BE2C (cell line): ENCODE results near the gene TNFAIP8L2.

Experiments
- DNase-seq: peaks from one replicate; pipeline ENCODE4 v3.0.0-alpha.2; 2020
- H3K27me3 ChIP-seq: fragments of 250-450 bp; sonication (Bioruptor Pico); 2 replicates; pipeline ENCODE4 v1.5.1; 2020; ENCODE audit warnings: mild to moderate bottlenecking
- H3K36me3 ChIP-seq: fragments of 250-450 bp; sonication (Bioruptor Pico); 2 replicates; pipeline ENCODE4 v1.5.1; 2020; ENCODE audit warnings: mild to moderate bottlenecking
- H3K4me1 ChIP-seq: fragments of 250-450 bp; sonication (Bioruptor Pico); 2 replicates; pipeline ENCODE4 v1.5.1; 2020
- H3K4me3 ChIP-seq: 2 replicates; pipeline ENCODE4 v1.5.1; 2011; ENCODE audit warnings: low read depth, low read length
- H3K9me3 ChIP-seq: fragments of 250-450 bp; sonication (Bioruptor Pico); 2 replicates; pipeline ENCODE4 v1.5.1; 2020
- TF ChIP-seq, protein P1 (sequence below): IDR thresholded peaks from 2 replicates; pipeline ENCODE4 v1.5.1; 2012; ENCODE audit warnings: mild to moderate bottlenecking, low read depth, low read length

The TNFAIP8L2 gene

GRCh38 chr1:151134991-151135390 lies 21.5 kb upstream of the TNFAIP8L2 start:
- TF ChIP-seq, protein P1, sequence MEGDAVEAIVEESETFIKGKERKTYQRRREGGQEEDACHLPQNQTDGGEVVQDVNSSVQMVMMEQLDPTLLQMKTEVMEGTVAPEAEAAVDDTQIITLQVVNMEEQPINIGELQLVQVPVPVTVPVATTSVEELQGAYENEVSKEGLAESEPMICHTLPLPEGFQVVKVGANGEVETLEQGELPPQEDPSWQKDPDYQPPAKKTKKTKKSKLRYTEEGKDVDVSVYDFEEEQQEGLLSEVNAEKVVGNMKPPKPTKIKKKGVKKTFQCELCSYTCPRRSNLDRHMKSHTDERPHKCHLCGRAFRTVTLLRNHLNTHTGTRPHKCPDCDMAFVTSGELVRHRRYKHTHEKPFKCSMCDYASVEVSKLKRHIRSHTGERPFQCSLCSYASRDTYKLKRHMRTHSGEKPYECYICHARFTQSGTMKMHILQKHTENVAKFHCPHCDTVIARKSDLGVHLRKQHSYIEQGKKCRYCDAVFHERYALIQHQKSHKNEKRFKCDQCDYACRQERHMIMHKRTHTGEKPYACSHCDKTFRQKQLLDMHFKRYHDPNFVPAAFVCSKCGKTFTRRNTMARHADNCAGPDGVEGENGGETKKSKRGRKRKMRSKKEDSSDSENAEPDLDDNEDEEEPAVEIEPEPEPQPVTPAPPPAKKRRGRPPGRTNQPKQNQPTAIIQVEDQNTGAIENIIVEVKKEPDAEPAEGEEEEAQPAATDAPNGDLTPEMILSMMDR, result no peak
- Histone ChIP-seq H3K4me3 (no peak overlapping the region), H3K36me3 (no peaks in the 10 kb centered on the region), H3K4me1 (no peaks in the 10 kb centered on the region), H3K9me3 (no peaks in the 10 kb centered on the region), H3K27me3 (no peaks in the 10 kb centered on the region)
- no peak for DNase-seq

GRCh38 chr1:151135433-151136385 lies 20.7 kb upstream of the TNFAIP8L2 start:
- Histone ChIP-seq H3K9me3 (no peaks in the 10 kb centered on the region), H3K27me3 (no peaks in the 10 kb centered on the region), H3K36me3 (no peaks in the 10 kb centered on the region), H3K4me3 (no peak overlapping the region), H3K4me1 (no peaks in the 10 kb centered on the region)
- DNase-seq, result no peak
- TF ChIP-seq, protein P1, result no peak

DNA sequence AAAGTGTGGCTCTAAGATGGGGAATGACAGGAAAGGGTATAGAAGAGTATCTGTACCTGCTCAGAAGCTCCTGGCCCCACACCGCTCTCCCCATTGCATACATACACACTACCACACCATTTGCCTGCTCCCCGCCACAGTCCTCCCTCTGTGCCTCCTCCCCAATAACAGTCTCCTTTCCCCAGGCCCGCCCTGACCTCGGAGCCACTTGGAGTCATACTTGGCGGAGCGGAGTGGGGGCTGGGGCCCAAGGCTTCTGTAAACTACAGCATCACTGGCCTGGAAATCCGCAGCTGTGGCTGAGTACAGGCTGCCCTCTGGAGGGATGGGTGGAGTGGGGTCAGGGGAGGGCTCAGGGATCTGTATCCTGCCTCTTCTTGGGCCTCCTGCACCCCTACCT lies 18.7 kb upstream of the TNFAIP8L2 start:
- Histone ChIP-seq H3K27me3 (no peaks in the 10 kb centered on the region), H3K36me3 (no peaks in the 10 kb centered on the region), H3K9me3 (no peaks in the 10 kb centered on the region), H3K4me3 (no peak overlapping the region), H3K4me1 (no peaks in the 10 kb centered on the region)
- TF ChIP-seq, protein P1, result no peak
- no peak for DNase-seq

DNA sequence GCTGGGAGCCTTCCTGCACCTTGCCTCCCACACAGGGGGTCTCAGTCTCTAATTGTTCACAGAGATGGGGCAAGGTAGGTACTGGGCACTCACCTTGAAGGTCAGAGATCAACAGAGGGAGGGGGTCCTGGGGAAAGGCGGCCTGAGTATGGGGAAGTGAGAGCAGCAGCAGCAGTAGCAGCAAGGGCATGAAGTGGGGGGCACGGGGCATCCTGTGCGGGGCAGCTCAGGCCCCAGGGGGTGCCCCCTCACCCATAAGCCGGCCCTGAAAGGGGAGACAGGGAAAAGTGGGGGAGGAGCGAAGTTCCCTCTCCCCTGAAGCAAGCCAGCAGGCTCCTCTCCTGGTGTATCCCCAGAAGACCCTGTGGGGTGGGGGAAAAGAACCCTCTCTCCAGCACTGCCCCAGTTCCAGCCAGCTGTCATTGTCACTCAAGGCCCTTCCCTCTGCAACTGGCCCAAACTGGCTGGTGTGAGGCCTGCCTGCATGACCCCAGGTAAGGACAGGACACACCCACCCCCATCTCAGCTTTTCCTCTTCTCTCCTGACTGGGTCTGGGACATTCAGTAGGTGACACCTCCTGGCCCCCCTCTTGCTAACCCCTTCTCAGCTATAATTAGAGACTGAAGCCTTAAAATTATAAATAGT lies 13.9 kb upstream of the TNFAIP8L2 start:
- H3K9me3 ChIP-seq, result no peaks in the 10 kb centered on the region
- peaks cover 5% of the 10 kb centered on the region for H3K4me1 ChIP-seq
- H3K36me3 ChIP-seq, result no peaks in the 10 kb centered on the region
- no peak overlapping the region for H3K4me3 ChIP-seq
- no peak for DNase-seq
- TF ChIP-seq, protein P1, result no peak
- H3K27me3 ChIP-seq, result no peaks in the 10 kb centered on the region

- Histone ChIP-seq H3K4me3 (no peak overlapping the region), H3K4me1 (peaks cover 5% of the 10 kb centered on the region), H3K27me3 (no peaks in the 10 kb centered on the region), H3K36me3 (no peaks in the 10 kb centered on the region), H3K9me3 (no peaks in the 10 kb centered on the region)
- no peak for DNase-seq
- TF ChIP-seq, protein P1, result no peak
Measured at GRCh38 chr1:151143057-151143435, 13.4 kb upstream of the TNFAIP8L2 start.

DNA sequence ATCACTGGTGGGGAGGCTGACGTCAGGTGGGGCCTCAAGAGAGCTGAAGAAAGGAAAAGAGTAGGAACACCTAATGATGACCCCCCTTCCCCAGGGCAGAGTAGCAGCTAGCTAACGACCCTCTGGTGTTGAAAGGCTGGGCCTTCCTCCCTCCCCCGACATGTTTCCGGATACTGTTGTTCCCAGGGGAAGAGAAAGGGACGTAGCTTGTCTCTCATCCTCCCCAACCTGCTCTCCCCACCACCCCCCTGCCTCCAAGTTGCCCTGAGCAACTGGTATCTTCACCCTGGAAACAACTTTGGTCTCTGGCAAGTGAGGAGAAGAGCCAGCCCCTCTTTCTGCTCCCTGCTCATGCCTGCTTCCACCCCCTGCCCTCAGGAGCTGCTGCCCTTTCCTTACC lies 12.5 kb upstream of the TNFAIP8L2 start:
- Histone ChIP-seq H3K4me3 (no peak overlapping the region), H3K36me3 (no peaks in the 10 kb centered on the region), H3K9me3 (no peaks in the 10 kb centered on the region), H3K4me1 (peaks cover 5% of the 10 kb centered on the region), H3K27me3 (no peaks in the 10 kb centered on the region)
- TF ChIP-seq, protein P1, result no peak
- DNase-seq, result no peak
